ENCODE results near the gene PTPRG. TPM values are rescaled to one million over a fixed set of nuclear protein-coding genes. Genes with fewer than 3 reads are reported as not detected.

PTPRG gene
- total and polyA plus RNA-seq, 2 experiments from 2014 or later: 11.5 to 39.6 TPM

DNA sequence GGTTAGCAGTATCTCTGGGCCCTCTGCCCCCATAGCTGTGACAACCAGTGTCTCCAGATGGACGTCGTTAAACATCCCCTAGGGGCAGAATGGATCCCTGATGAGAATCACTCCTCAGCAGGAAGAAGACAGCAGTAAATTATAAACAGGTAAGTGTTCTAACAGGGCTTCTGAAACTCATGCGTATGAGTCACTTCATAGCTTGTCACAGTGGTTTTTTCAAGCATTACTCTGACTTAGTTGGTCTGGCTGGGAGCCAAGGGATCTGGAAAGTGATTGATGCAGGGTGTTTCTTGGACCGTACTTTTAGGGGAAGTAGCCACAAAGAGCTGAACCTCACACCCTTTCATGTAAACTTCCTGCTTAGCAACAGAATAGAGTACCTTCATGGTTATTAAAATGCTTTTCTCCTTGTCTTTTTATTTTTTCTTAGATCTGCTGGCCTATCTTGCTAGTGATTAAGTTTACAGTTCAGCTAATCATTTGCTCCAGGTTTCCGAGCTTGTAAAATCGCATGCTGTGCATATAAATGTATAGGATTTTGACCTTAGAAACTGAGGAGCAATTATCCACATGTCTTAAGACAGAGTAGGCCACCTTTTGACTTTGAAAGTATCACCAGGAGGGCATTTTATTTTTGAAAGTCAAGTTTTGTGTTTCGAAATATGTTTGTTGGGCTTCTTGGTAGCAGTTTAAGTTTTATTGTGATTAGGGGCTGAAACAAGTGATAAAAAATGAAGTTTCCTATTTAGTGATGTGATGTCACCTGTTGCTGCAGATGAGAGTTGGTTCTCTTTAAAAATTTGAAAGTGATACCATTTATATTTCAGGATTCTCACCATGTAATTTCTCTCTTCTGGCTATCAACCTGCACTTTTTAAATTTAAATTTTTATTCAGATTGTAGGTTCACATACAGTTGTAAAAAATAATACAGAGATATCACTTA, 333.9 kb downstream of the PTPRG start:
- Histone ChIP-seq H2AFZ (no peak overlapping the region), H3K4me3 (no peak overlapping the region), H3K9me3 (ENCODE audit: low read depth) (no peaks in the 10 kb centered on the region), H3K9me2 (ENCODE audit: insufficient read depth) (no peaks in the 10 kb centered on the region), H3K79me2 (ENCODE audit: insufficient read depth) (peaks cover 29% of the 10 kb centered on the region), H3K36me3 (ENCODE audit: low read depth) (no peaks in the 10 kb centered on the region), H3F3A (ENCODE audit: insufficient read depth) (peaks cover 25% of the 10 kb centered on the region; the same call in 1 of the 2 replicates), H3K4me1 (ENCODE audit: insufficient read depth) (peaks cover 15% of the 10 kb centered on the region), H3K27me3 (replicated peaks; ENCODE audit: insufficient read depth) (no peaks in the 10 kb centered on the region), H3K4me2 (ENCODE audit: unreplicated experiment) (peak overlapping the region; percentile 33), H3K9ac (no peak overlapping the region), H3K27ac (no peak overlapping the region), H4K20me1 (ENCODE audit: insufficient read depth) (no peaks in the 10 kb centered on the region; the same call in 1 of the 2 replicates)
- DNase-seq: peak; percentile 82
- no peak for TF ChIP-seq EZH2 (IDR thresholded peaks at IDR 0.05; ENCODE audit: insufficient read depth, poor library complexity, severe bottlenecking)
- TF ChIP-seq EZH2phosphoT487 (IDR thresholded peaks at IDR 0.05; ENCODE audit: insufficient read depth, low read depth): no peak
- WGBS, 2 experiments (ENCODE audit: low coverage in 1 of 2, low lambda C conversion rate in 2 of 2, missing lambda C conversion rate in 2 of 2): 44 to 45% methylated on average over 7 of the region's 7 CpGs
- in situ Hi-C loops (cut with MboI): no loop called here

DNA sequence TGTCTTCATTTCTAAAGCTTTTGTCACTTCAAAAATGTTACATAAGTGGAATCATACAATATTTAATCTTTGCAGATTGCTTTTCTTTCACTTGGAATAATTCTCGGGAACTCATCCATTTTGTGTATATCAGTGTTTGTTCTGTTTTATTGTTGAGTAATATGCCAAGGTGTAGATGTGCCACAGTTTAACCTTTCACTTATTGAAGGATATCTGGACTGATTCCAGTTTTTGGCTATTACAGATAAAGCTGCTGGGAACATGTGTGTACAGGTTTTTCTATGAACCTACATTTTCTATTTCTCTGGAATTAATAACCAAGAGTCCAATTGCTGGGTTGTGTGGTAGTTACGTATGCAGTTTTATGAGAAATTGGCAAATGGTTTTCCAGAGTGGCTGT, 334.9 kb downstream of the PTPRG start:
- Histone ChIP-seq H3K27me3 (replicated peaks; ENCODE audit: insufficient read depth) (no peaks in the 10 kb centered on the region), H3K9me2 (ENCODE audit: insufficient read depth) (no peaks in the 10 kb centered on the region), H2AFZ (no peak overlapping the region), H3K4me1 (ENCODE audit: insufficient read depth) (peaks cover 15% of the 10 kb centered on the region), H3K79me2 (ENCODE audit: insufficient read depth) (peaks cover 29% of the 10 kb centered on the region), H3K9me3 (ENCODE audit: low read depth) (no peaks in the 10 kb centered on the region), H3K4me2 (ENCODE audit: unreplicated experiment) (no peak overlapping the region), H3K4me3 (no peak overlapping the region), H3F3A (ENCODE audit: insufficient read depth) (peaks cover 19% of the 10 kb centered on the region; the same call in 1 of the 2 replicates), H3K27ac (no peak overlapping the region), H4K20me1 (ENCODE audit: insufficient read depth) (no peaks in the 10 kb centered on the region; the same call in 1 of the 2 replicates), H3K9ac (no peak overlapping the region), H3K36me3 (ENCODE audit: low read depth) (no peaks in the 10 kb centered on the region)
- DNase-seq: no peak
- 83 to 90% methylated on average over 2 of the region's 2 CpGs for WGBS, 2 experiments (ENCODE audit: low coverage in 1 of 2, low lambda C conversion rate in 2 of 2, missing lambda C conversion rate in 2 of 2)
- in situ Hi-C loops (cut with MboI): no loop called here
- TF ChIP-seq EZH2 (IDR thresholded peaks at IDR 0.05; ENCODE audit: insufficient read depth, poor library complexity, severe bottlenecking) (no peak), EZH2phosphoT487 (IDR thresholded peaks at IDR 0.05; ENCODE audit: insufficient read depth, low read depth) (no peak)

DNA sequence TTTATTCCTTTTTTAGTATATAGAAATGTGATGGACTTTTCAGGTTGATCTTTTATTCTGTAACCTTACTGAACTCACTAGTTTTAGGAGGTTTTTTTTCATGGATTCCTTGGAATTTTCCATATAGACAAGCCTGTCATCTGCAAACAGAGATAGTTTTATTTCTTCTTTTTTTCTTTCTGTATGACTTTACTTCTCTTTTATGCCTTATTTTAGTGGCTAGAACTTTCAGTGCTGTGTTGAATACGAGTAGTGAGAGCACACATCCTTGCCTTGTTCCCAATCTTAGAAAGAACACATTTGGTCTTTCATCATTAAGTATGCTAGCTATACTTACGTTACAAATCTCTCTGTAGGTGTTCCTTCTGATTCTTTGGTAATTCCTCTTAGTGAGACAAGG, 336.5 kb downstream of the PTPRG start:
- no peak overlapping the region for H3K4me3 ChIP-seq
- H3K36me3 ChIP-seq (ENCODE audit: low read depth): no peaks in the 10 kb centered on the region
- H3K9ac ChIP-seq: no peak overlapping the region
- H3K27me3 ChIP-seq (replicated peaks; ENCODE audit: insufficient read depth): no peaks in the 10 kb centered on the region
- no peaks in the 10 kb centered on the region; the same call in 1 of the 2 replicates for H4K20me1 ChIP-seq (ENCODE audit: insufficient read depth)
- no peak for DNase-seq
- peaks cover 15% of the 10 kb centered on the region for H3K4me1 ChIP-seq (ENCODE audit: insufficient read depth)
- no peak overlapping the region for H2AFZ ChIP-seq
- H3F3A ChIP-seq (ENCODE audit: insufficient read depth): peaks cover 19% of the 10 kb centered on the region; the same call in 1 of the 2 replicates
- H3K27ac ChIP-seq: no peak overlapping the region
- in situ Hi-C loops (cut with MboI): no loop called here
- no peak overlapping the region for H3K4me2 ChIP-seq (ENCODE audit: unreplicated experiment)
- no peaks in the 10 kb centered on the region for H3K9me2 ChIP-seq (ENCODE audit: insufficient read depth)
- H3K9me3 ChIP-seq (ENCODE audit: low read depth): no peaks in the 10 kb centered on the region
- TF ChIP-seq EZH2phosphoT487 (IDR thresholded peaks at IDR 0.05; ENCODE audit: insufficient read depth, low read depth): no peak
- TF ChIP-seq EZH2 (IDR thresholded peaks at IDR 0.05; ENCODE audit: insufficient read depth, poor library complexity, severe bottlenecking): no peak
- WGBS, 2 experiments (ENCODE audit: low coverage in 1 of 2, low lambda C conversion rate in 2 of 2, missing lambda C conversion rate in 2 of 2): 97 to 100% methylated on average over 2 of the region's 2 CpGs
- H3K79me2 ChIP-seq (ENCODE audit: insufficient read depth): peaks cover 25% of the 10 kb centered on the region

DNA sequence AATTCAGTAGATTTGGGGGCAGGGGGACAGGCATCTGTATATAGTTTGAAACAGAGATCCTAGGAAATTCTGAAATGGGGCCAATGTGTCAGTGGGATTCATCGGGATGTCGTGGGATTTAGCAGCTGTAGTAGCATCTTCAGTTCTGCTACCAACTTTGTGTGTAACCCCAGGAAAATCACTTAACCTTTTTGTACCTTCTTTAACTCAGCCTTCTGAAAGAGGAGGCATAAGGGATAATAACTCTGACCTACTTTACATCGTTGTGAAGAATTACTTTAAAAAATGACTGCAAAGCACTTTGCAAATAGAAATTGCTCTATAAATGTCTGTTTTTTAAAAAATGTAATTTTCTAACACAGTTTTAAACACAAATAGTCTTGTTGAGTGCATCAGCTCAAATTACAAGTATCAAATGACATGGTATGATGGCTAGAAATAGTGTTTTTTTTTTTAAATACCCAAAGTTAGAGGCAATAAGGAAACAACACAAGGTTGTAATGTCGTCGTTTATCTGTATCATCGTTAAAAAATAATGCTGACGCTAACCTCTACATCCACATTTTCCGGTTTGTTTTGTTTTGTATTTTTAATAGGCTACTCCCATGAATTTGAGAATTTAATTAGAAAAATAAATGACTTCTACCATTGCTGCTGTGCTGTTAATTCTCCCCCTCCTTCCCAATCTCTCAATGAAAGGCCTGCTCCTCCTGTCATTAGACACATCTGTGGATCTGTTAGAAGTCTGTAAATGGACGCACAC, 338.5 kb downstream of the PTPRG start:
- no peaks in the 10 kb centered on the region for H3K9me3 ChIP-seq (ENCODE audit: low read depth)
- in situ Hi-C loops (cut with MboI): no loop called here
- WGBS, 2 experiments (ENCODE audit: low coverage in 1 of 2, low lambda C conversion rate in 2 of 2, missing lambda C conversion rate in 2 of 2): 77 to 81% methylated on average over 9 of the region's 9 CpGs
- no peaks in the 10 kb centered on the region for H3K27me3 ChIP-seq (replicated peaks; ENCODE audit: insufficient read depth)
- no peak overlapping the region for H3K4me3 ChIP-seq
- TF ChIP-seq EZH2phosphoT487 (IDR thresholded peaks at IDR 0.05; ENCODE audit: insufficient read depth, low read depth) (no peak), EZH2 (IDR thresholded peaks at IDR 0.05; ENCODE audit: insufficient read depth, poor library complexity, severe bottlenecking) (no peak)
- no peak overlapping the region for H3K27ac ChIP-seq
- H3F3A ChIP-seq (ENCODE audit: insufficient read depth): peaks cover 14% of the 10 kb centered on the region; the same call in 1 of the 2 replicates
- no peaks in the 10 kb centered on the region; the same call in 1 of the 2 replicates for H4K20me1 ChIP-seq (ENCODE audit: insufficient read depth)
- no peak overlapping the region for H2AFZ ChIP-seq
- DNase-seq: no peak
- peaks cover 15% of the 10 kb centered on the region for H3K4me1 ChIP-seq (ENCODE audit: insufficient read depth)
- H3K36me3 ChIP-seq (ENCODE audit: low read depth): no peaks in the 10 kb centered on the region
- peaks cover 17% of the 10 kb centered on the region for H3K79me2 ChIP-seq (ENCODE audit: insufficient read depth)
- H3K9ac ChIP-seq: no peak overlapping the region
- no peak overlapping the region for H3K4me2 ChIP-seq (ENCODE audit: unreplicated experiment)
- H3K9me2 ChIP-seq (ENCODE audit: insufficient read depth): no peaks in the 10 kb centered on the region

All from GM23248 (cell line).